Right lobe of liver (tissue), 4 donors: ENCODE measurements around the gene TGFA.

Experiments used
- CTCF ChIP-seq, 4 donors: fragments of 200-600 bp in 3 of 4; fragments of 450-650 bp in 1 of 4; IDR thresholded peaks; one replicate each; pipeline versions ENCODE4 v1.5.1 to v1.8.0; 2016 to 2022; ENCODE audit warnings: antibody characterized with exemption in 4 of 4, mild to moderate bottlenecking in 2 of 4
- POLR2A ChIP-seq: fragments of 450-650 bp; IDR thresholded peaks from one replicate; pipeline ENCODE4 v1.6.1; 2017; ENCODE audit warnings: antibody characterized with exemption, mild to moderate bottlenecking
- donor health status: DM: no; HTN: no; CAD: no.
- donor health status: DM: no; HTN: no; CAD: no.
- donor health status: DM: no; HTN: yes; CAD: no.

DNA sequence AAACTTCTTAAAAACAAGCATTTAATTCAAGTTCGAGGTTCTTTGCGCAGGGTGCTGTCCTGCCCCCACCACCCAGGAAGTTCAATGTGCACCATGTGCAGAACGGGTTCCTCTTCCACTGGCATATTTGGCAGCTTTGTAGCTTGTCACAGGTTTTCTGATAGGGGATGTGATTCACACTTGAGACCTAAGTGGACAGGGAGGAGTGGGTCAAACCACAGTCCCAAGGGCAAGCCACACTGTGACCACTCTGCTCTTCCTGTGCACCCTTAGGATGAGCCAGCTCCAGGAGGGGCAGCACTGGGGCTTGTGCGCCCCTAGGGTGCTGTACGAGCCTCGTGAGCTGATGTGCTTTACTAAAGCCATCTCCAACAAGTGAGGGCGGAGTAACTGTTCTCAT lies 82.5 kb downstream of the TGFA start:
- no peak for TF ChIP-seq CTCF (IDR thresholded peaks at IDR 0.05)
- no peak for TF ChIP-seq POLR2A
